KMS-11 (cell line): ENCODE measurements around the gene RNF222.

ENCODE experiments used
- H2AFZ ChIP-seq: fragments of 200-600 bp; sonication (generic); 2 replicates; pipeline ENCODE4 v1.6.1; 2016; ENCODE audit warnings: antibody characterized with exemption, mixed run types, low read depth
- H3K27ac ChIP-seq: fragments of 200-600 bp; sonication (generic); 2 replicates; pipeline ENCODE4 v1.6.1; 2016; ENCODE audit warnings: mild to moderate bottlenecking, mixed run types
- H3K27me3 ChIP-seq: fragments of 200-600 bp; sonication (generic); 2 replicates; pipeline ENCODE4 v1.6.1; 2017; ENCODE audit warnings: mild to moderate bottlenecking, low read depth, mixed run types, moderate library complexity; ENCODE audit not compliant: insufficient read depth
- H3K36me3 ChIP-seq: fragments of 200-600 bp; sonication (generic); 2 replicates; pipeline ENCODE4 v1.6.1; 2017; ENCODE audit warnings: mild to moderate bottlenecking, mixed run types; ENCODE audit not compliant: insufficient read depth
- H3K4me1 ChIP-seq: fragments of 200-600 bp; sonication (generic); 2 replicates; pipeline ENCODE4 v1.6.1; 2016; ENCODE audit warnings: mild to moderate bottlenecking, low read depth, mixed run types; ENCODE audit not compliant: poor library complexity, severe bottlenecking
- H3K4me2 ChIP-seq: fragments of 200-600 bp; sonication (generic); 2 replicates; pipeline ENCODE4 v1.7.0; 2016; ENCODE audit warnings: mild to moderate bottlenecking, mixed run types
- H3K4me3 ChIP-seq: fragments of 200-600 bp; sonication (generic); IDR thresholded peaks from 2 replicates; pipeline ENCODE4 v1.6.1; 2017; ENCODE audit warnings: low read depth, low read length, mixed read lengths; ENCODE audit not compliant: insufficient read depth
- H3K79me2 ChIP-seq: fragments of 200-600 bp; sonication (generic); 2 replicates; pipeline ENCODE4 v1.6.1; 2016; ENCODE audit warnings: low read depth, mixed run types; ENCODE audit not compliant: insufficient read depth
- H3K9ac ChIP-seq: fragments of 200-600 bp; sonication (generic); 2 replicates; pipeline ENCODE4 v1.6.1; 2016; ENCODE audit warnings: mild to moderate bottlenecking, mixed run types
- H4K20me1 ChIP-seq: fragments of 200-600 bp; sonication (generic); 2 replicates; pipeline ENCODE4 v1.6.1; 2016; ENCODE audit warnings: mild to moderate bottlenecking, mixed run types; ENCODE audit not compliant: insufficient read depth
- TF ChIP-seq, protein P1 (sequence below): fragments of 200-600 bp; sonication (generic); conservative IDR thresholded peaks from 2 replicates; pipeline ENCODE4 v1.6.1; 2017; ENCODE audit warnings: low read depth, mild to moderate bottlenecking, antibody characterized with exemption, low read length, moderate library complexity, mixed read lengths

RNF222 gene

DNA sequence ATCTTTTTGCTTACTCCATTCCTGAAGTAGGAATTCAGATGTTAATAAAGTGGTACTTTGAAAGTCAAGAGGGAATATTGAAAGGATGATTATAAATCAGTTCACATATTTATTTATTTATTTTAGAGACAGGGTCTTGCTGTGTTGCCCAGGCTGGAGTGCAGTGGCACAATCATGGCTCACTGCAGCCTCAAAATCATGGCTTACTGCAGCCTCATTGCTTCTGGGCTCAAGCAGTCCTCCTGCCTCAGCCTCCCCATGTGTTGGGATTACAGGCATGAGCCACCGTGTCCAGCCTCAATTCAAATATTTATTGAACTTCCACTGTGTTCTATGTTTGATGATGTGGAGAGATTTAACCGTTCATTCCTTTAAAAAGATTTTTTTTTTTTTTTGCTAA, 44.7 kb upstream of the RNF222 start:
- H3K4me2 ChIP-seq = no peak overlapping the region
- H3K4me1 ChIP-seq = no peaks in the 10 kb centered on the region
- H3K79me2 ChIP-seq = peaks cover 13% of the 10 kb centered on the region
- no peaks in the 10 kb centered on the region for H3K36me3 ChIP-seq
- no peak overlapping the region for H3K4me3 ChIP-seq
- no peak overlapping the region for H2AFZ ChIP-seq
- H3K27me3 ChIP-seq = no peaks in the 10 kb centered on the region
- no peaks in the 10 kb centered on the region for H4K20me1 ChIP-seq
- H3K27ac ChIP-seq = no peak overlapping the region
- H3K9ac ChIP-seq = no peak overlapping the region
- TF ChIP-seq, protein P1, sequence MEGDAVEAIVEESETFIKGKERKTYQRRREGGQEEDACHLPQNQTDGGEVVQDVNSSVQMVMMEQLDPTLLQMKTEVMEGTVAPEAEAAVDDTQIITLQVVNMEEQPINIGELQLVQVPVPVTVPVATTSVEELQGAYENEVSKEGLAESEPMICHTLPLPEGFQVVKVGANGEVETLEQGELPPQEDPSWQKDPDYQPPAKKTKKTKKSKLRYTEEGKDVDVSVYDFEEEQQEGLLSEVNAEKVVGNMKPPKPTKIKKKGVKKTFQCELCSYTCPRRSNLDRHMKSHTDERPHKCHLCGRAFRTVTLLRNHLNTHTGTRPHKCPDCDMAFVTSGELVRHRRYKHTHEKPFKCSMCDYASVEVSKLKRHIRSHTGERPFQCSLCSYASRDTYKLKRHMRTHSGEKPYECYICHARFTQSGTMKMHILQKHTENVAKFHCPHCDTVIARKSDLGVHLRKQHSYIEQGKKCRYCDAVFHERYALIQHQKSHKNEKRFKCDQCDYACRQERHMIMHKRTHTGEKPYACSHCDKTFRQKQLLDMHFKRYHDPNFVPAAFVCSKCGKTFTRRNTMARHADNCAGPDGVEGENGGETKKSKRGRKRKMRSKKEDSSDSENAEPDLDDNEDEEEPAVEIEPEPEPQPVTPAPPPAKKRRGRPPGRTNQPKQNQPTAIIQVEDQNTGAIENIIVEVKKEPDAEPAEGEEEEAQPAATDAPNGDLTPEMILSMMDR = no peak

DNA sequence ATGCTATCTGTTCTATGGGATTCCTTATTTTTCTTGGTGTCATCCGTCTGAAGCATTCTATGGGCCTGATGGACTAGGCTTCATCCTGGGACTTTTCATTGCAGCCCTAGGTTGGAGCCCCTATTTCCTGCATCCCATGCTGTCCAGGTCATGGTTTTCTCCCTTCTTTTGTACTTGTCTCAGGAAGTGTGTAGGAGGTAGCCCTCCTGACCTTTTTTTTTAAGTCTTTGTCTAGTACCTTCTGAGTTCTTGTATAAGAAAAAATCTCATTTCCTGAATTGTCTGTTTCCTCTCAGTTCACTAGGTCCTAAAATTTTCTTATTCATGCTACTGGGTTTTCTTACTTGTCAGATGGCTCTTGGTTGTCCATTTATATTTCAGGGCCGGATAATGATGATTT, 44.1 kb upstream of the RNF222 start:
- H2AFZ ChIP-seq = no peak overlapping the region
- H3K4me3 ChIP-seq = no peak overlapping the region
- H3K79me2 ChIP-seq = peaks cover 19% of the 10 kb centered on the region
- TF ChIP-seq, protein P1 = no peak
- H3K4me1 ChIP-seq = no peaks in the 10 kb centered on the region
- H3K4me2 ChIP-seq = no peak overlapping the region
- H3K27me3 ChIP-seq = no peaks in the 10 kb centered on the region
- no peak overlapping the region for H3K27ac ChIP-seq
- no peaks in the 10 kb centered on the region for H3K36me3 ChIP-seq
- H3K9ac ChIP-seq = no peak overlapping the region
- H4K20me1 ChIP-seq = no peaks in the 10 kb centered on the region

DNA sequence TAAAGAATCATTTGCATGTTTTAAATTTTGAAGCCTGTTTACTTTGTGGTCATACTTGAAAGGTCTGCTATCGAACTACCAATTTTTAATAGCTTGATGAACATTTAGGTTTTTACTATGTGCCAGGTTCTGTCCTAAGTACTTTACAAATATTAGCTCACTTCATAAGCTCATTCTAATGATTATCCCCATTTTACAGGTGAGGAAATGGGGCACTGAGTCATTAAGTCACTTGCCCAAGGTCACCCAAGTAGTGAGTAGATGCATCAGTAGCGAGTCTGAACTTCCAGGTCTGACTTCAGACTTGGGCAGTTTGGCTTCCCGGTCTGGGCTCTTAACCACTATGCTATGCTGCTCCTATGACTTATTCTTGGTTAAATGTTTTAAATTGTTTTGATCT, 42.1 kb upstream of the RNF222 start:
- peaks cover 20% of the 10 kb centered on the region for H3K79me2 ChIP-seq
- H3K9ac ChIP-seq = no peak overlapping the region
- no peak overlapping the region for H3K27ac ChIP-seq
- H4K20me1 ChIP-seq = no peaks in the 10 kb centered on the region
- no peak overlapping the region for H3K4me3 ChIP-seq
- H3K4me2 ChIP-seq = no peak overlapping the region
- no peaks in the 10 kb centered on the region for H3K4me1 ChIP-seq
- TF ChIP-seq, protein P1 = no peak
- H3K27me3 ChIP-seq = no peaks in the 10 kb centered on the region
- no peak overlapping the region for H2AFZ ChIP-seq
- H3K36me3 ChIP-seq = no peaks in the 10 kb centered on the region

DNA sequence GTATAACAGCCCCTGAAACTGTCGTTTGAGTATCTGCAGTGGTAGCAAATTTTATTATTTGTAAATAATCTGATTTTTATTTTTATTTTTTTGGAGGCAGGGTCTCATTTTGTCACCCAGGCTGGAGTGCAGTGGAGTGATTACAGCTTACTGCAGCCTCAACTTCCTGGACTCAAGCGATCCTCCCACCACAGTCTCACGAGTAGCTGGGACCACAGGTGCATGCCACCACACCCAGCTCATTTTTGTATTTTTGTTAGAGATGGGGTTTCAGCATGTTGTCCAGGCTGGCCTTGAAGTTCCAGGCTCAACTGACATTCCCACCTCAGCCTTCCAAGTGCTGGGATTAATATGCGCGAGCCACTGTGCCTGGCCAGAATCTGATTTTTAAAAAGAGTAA, 40.8 kb upstream of the RNF222 start:
- H4K20me1 ChIP-seq = no peaks in the 10 kb centered on the region
- no peak overlapping the region for H3K4me3 ChIP-seq
- no peak overlapping the region for H3K27ac ChIP-seq
- H3K9ac ChIP-seq = no peak overlapping the region
- H2AFZ ChIP-seq = no peak overlapping the region
- peaks cover 20% of the 10 kb centered on the region for H3K79me2 ChIP-seq
- H3K27me3 ChIP-seq = no peaks in the 10 kb centered on the region
- H3K36me3 ChIP-seq = no peaks in the 10 kb centered on the region
- TF ChIP-seq, protein P1 = no peak
- H3K4me1 ChIP-seq = no peaks in the 10 kb centered on the region
- no peak overlapping the region for H3K4me2 ChIP-seq
